IMR-90 (cell line): ENCODE measurements around the gene ANXA2. TPM values are rescaled to one million over a fixed set of nuclear protein-coding genes. Genes with fewer than 3 reads are reported as not detected.

ENCODE experiments used
- ATAC-seq: fragments of 200-7000 bp; cut with Tn5 transposase; 2 replicates; pipeline ENCODE4 v1.9.1; 2020; ENCODE audit warnings: low read depth, mild to moderate bottlenecking, moderate library complexity
- BruUV-seq: library from RNA; stranded (reverse); fragments of 400-500 nt; replicated peaks from 2 replicates; lab custom pipeline; 2021; lab: Mats Ljungman, UMichigan
- CTCF ChIA-PET: fragments of 300-600 bp; formaldehyde crosslinking; extraction: SDS; loops from one replicate; lab custom pipeline; 2021; ENCODE audit warnings: antibody characterized with exemption; lab: Yijun Ruan, JAX
- POLR2A ChIA-PET: fragments of 300-600 bp; sonication (Branson Sonifier 250); formaldehyde crosslinking; loops from one replicate; lab custom pipeline; 2022; ENCODE audit warnings: antibody characterized with exemption; ENCODE audit not compliant: unreplicated experiment; lab: Charles Lee
- DNase-seq: peaks from one replicate; pipeline ENCODE4 v3.0.0; 2013
- H2AFZ ChIP-seq: replicated peaks from 2 replicates; pipeline ENCODE3; 2013; ENCODE audit warnings: low read length, mild to moderate bottlenecking; ENCODE audit not compliant: poor library complexity
- H2AK5ac ChIP-seq: 2 replicates; pipeline ENCODE4 v1.6.1; 2013; ENCODE audit warnings: low read depth, low read length, inconsistent platforms
- H2AK9ac ChIP-seq: replicated peaks from 2 replicates; pipeline ENCODE3; 2013; ENCODE audit warnings: mild to moderate bottlenecking, low read depth, low read length, moderate library complexity; ENCODE audit not compliant: poor library complexity
- H2BK120ac ChIP-seq: 2 replicates; pipeline ENCODE4 v1.6.1; 2013; ENCODE audit warnings: low read depth, low read length, inconsistent platforms
- H2BK15ac ChIP-seq: 3 replicates; pipeline ENCODE4 v1.6.1; 2013; ENCODE audit warnings: low read depth, low read length, inconsistent platforms
- H2BK20ac ChIP-seq: 2 replicates; pipeline ENCODE4 v1.6.1; 2013; ENCODE audit warnings: low read depth, mild to moderate bottlenecking, inconsistent platforms, low read length, moderate library complexity
- H2BK5ac ChIP-seq: 2 replicates; pipeline ENCODE4 v1.6.1; 2013; ENCODE audit warnings: mild to moderate bottlenecking, low read depth, low read length, inconsistent platforms; ENCODE audit not compliant: poor library complexity, severe bottlenecking
- H3K14ac ChIP-seq: replicated peaks from 2 replicates; pipeline ENCODE4 v1.6.1; 2013; ENCODE audit warnings: low read depth, low read length, inconsistent platforms
- H3K18ac ChIP-seq: 2 replicates; pipeline ENCODE4 v1.6.1; 2013; ENCODE audit warnings: low read depth, low read length, control low read depth
- H3K23ac ChIP-seq: 2 replicates; pipeline ENCODE4 v1.6.1; 2013; ENCODE audit warnings: low read depth, low read length, inconsistent platforms
- H3K27ac ChIP-seq: 2 replicates; pipeline ENCODE4 v1.5.1; 2013; ENCODE audit warnings: mild to moderate bottlenecking, control low read depth, low read length; ENCODE audit not compliant: insufficient read depth
- H3K27me3 ChIP-seq: 2 replicates; pipeline ENCODE4 v1.6.1; 2013; ENCODE audit warnings: low read length; ENCODE audit not compliant: control insufficient read depth, insufficient read depth
- H3K36me3 ChIP-seq: 2 replicates; pipeline ENCODE4 v1.6.1; 2013; ENCODE audit warnings: low read length, mixed read lengths; ENCODE audit not compliant: control insufficient read depth, insufficient read depth
- H3K4ac ChIP-seq: 2 replicates; pipeline ENCODE4 v1.6.1; 2013; ENCODE audit warnings: low read depth, low read length, inconsistent platforms
- H3K4me1 ChIP-seq: 2 replicates; pipeline ENCODE4 v1.6.1; 2013; ENCODE audit warnings: low read length, mixed read lengths; ENCODE audit not compliant: control insufficient read depth, insufficient read depth
- H3K4me2 ChIP-seq: 2 replicates; pipeline ENCODE4 v1.6.1; 2013; ENCODE audit warnings: low read depth, mild to moderate bottlenecking, control low read depth, low read length, moderate library complexity
- H3K4me3 ChIP-seq: 2 replicates; pipeline ENCODE4 v1.5.1; 2013; ENCODE audit warnings: low read depth, mild to moderate bottlenecking, control low read depth, low read length, moderate library complexity; ENCODE audit not compliant: insufficient read depth
- H3K56ac ChIP-seq: 2 replicates; pipeline ENCODE4 v1.6.1; 2013; ENCODE audit warnings: low read length, inconsistent platforms; ENCODE audit not compliant: insufficient read depth; ENCODE audit errors: extremely low read depth
- H3K79me1 ChIP-seq, 2 experiments: 2 replicates each; pipeline ENCODE4 v1.6.1; 2013; ENCODE audit warnings: low read length in 2 of 2, inconsistent platforms in 1 of 2, low read depth in 1 of 2
- H3K9ac ChIP-seq: 2 replicates; pipeline ENCODE4 v1.6.1; 2013; ENCODE audit warnings: low read depth, low read length, control low read depth
- H3K9me1 ChIP-seq: 2 replicates; pipeline ENCODE4 v1.6.1; 2013; ENCODE audit warnings: low read length, inconsistent platforms; ENCODE audit not compliant: insufficient read depth
- H3K9me3 ChIP-seq: 2 replicates; pipeline ENCODE4 v1.6.1; 2013; ENCODE audit warnings: low read length; ENCODE audit not compliant: control insufficient read depth, insufficient read depth
- H4K20me1 ChIP-seq: 2 replicates; pipeline ENCODE4 v1.6.1; 2013; ENCODE audit warnings: low read length, inconsistent platforms; ENCODE audit not compliant: insufficient read depth
- H4K5ac ChIP-seq: 2 replicates; pipeline ENCODE4 v1.6.1; 2013; ENCODE audit warnings: mild to moderate bottlenecking, low read depth, low read length, control low read depth
- H4K8ac ChIP-seq, 2 experiments: 2 replicates each; pipeline ENCODE4 v1.6.1; 2013; ENCODE audit warnings: low read depth in 2 of 2, low read length in 2 of 2, control low read depth in 1 of 2, inconsistent platforms in 1 of 2
- H4K91ac ChIP-seq: 2 replicates; pipeline ENCODE4 v1.6.1; 2013; ENCODE audit warnings: low read depth, low read length, inconsistent platforms; ENCODE audit not compliant: insufficient read depth
- CEBPB ChIP-seq: IDR thresholded peaks from 2 replicates; pipeline ENCODE4 v1.6.1; 2012; ENCODE audit warnings: low read depth, low read length, improper control_type of control experiment
- CHD1 ChIP-seq: IDR thresholded peaks from 2 replicates; pipeline ENCODE4 v1.6.1; 2012; ENCODE audit warnings: low read depth, low read length, improper control_type of control experiment
- ELK1 ChIP-seq: fragments of 150-350 bp; IDR thresholded peaks from 2 replicates; pipeline ENCODE4 v1.6.1; 2016; ENCODE audit warnings: low read depth, mild to moderate bottlenecking, low read length, moderate library complexity, borderline replicate concordance
- FOS ChIP-seq: fragments of 150-350 bp; IDR thresholded peaks from 2 replicates; pipeline ENCODE4 v1.6.1; 2016; ENCODE audit warnings: low read depth, low read length
- MAZ ChIP-seq: IDR thresholded peaks from 2 replicates; pipeline ENCODE4 v1.6.1; 2012; ENCODE audit warnings: low read depth, mild to moderate bottlenecking, low read length, improper control_type of control experiment, moderate library complexity, borderline replicate concordance
- NFE2L2 ChIP-seq: fragments of 150-350 bp; IDR thresholded peaks from 2 replicates; pipeline ENCODE4 v1.6.1; 2016; ENCODE audit warnings: low read depth, mild to moderate bottlenecking, low read length
- POLR2A ChIP-seq: IDR thresholded peaks from 2 replicates; pipeline ENCODE4 v1.6.1; 2012; ENCODE audit warnings: mild to moderate bottlenecking, low read depth, low read length
- RCOR1 ChIP-seq: IDR thresholded peaks from 2 replicates; pipeline ENCODE4 v1.6.1; 2012; ENCODE audit warnings: mild to moderate bottlenecking, low read length, improper control_type of control experiment; ENCODE audit not compliant: insufficient replicate concordance
- RFX5 ChIP-seq: IDR thresholded peaks from 2 replicates; pipeline ENCODE4 v1.8.0; 2012; ENCODE audit warnings: low read depth, mild to moderate bottlenecking, low read length, moderate library complexity
- WGBS, 2 experiments: methylation state at CpG; one replicate each; pipeline versions ENCODE4 v1.1.5 to v1.1.7; 2013; ENCODE audit warnings: missing lambda C conversion rate in 2 of 2; ENCODE audit not compliant: insufficient read length in 1 of 2; ENCODE audit errors: extremely low coverage in 2 of 2; 5-methylcytosine and 5-hydroxymethylcytosine counted together
- dilution Hi-C: fragments of 300-500 bp; cut with HindIII; formaldehyde crosslinking; loops from one replicate; pipeline ENCODE4 v1.14.3; 2018; ENCODE audit warnings: low sequenced_read_pairs; ENCODE audit not compliant: unreplicated experiment
- in situ Hi-C: fragments of 300-500 bp; cut with MboI; formaldehyde crosslinking; loops from 3 replicates; pipeline ENCODE4 v1.14.3; 2019; ENCODE audit warnings: low sequenced_read_pairs, inconsistent platforms, mixed read lengths
- intact Hi-C: fragments of 100-400 bp; cut with micrococcal nuclease; formaldehyde crosslinking; loops from 2 replicates; pipeline ENCODE4 v1.10.0; 2022
- polyA plus RNA-seq, 3 experiments: library from polyadenylated mRNA; depleted of rRNA; stranded (reverse); fragments of >200 nt; gene quantifications; 2 replicates each; pipeline ENCODE4 v1.2.3, GENCODE V29; 2012; ENCODE audit warnings: low replicate concordance in 1 of 3
- total RNA-seq: library from RNA; depleted of rRNA; stranded (reverse); fragments of >200 nt; gene quantifications from 2 replicates; pipeline ENCODE4 v1.2.3, GENCODE V29; 2012
- TF ChIP-seq, protein P1 (sequence below): conservative IDR thresholded peaks from 2 replicates; pipeline ENCODE4 v1.5.1; 2012; ENCODE audit warnings: mild to moderate bottlenecking, low read depth, low read length, improper control_type of control experiment

The ANXA2 gene
- total and polyA plus RNA-seq, 2 of the 4 experiments (the other 2 are of a cell fraction), result 7,454 to 8,412 TPM

DNA sequence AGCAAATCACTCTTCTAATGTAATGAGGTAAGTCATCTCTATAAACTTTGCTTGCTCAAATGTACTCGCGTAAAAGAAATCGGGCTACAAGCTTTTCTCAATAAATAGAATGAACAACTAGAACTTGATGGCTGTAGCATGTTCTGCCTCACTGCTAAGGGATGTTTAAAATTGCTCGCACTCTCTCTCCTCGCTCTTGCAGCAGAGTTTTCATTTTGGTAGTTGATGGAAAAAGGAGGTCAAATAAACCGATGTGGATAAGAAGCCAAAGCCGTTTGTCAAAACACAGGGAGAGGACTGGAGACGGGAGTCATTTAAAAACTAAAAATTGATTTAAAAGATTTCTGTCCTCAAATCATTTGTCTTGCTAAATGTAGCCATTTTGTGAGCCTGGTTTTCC lies 53.3 kb downstream of the ANXA2 start:
- POLR2A ChIA-PET, result interaction anchor here (0.5 kb wide), 1 partner anchor 53 kb away, joined by 12 read pairs; the partner anchor contains the start of gene ANXA2
- Histone ChIP-seq H2BK15ac (no peak overlapping the region), H3K56ac (no peak overlapping the region), H3K9ac (no peak overlapping the region), H3K9me1 (no peaks in the 10 kb centered on the region; the same call in 1 of the 2 replicates), H3K4me3 (no peak overlapping the region), H2AK5ac (no peak overlapping the region), H2BK120ac (no peak overlapping the region), H4K20me1 (peaks cover 50% of the 10 kb centered on the region), H3K4me2 (no peak overlapping the region), H2AK9ac (no peak overlapping the region), H3K27me3 (no peaks in the 10 kb centered on the region), H4K8ac (no peak overlapping the region), H3K18ac (no peak overlapping the region), H2BK20ac (no peak overlapping the region), H2BK5ac (no peak overlapping the region), H3K23ac (no peak overlapping the region), H3K9me3 (no peaks in the 10 kb centered on the region), H3K79me1 (peaks cover 13 to 23% of the 10 kb centered on the region in 2 experiments), H3K4me1 (no peaks in the 10 kb centered on the region; the same call in 1 of the 2 replicates), H3K14ac (no peak overlapping the region), H4K91ac (no peak overlapping the region), H3K27ac (no peak overlapping the region), H3K4ac (no peak overlapping the region), H4K5ac (no peak overlapping the region), H2AFZ (no peak overlapping the region), H3K36me3 (peaks cover 38% of the 10 kb centered on the region)
- DNase-seq (no peak), ATAC-seq (no peak)
- CTCF ChIA-PET, result interaction anchor here (1.1 to 1.5 kb wide), 2 partner anchors 16 to 100 kb away, joined by 3 to 4 read pairs; no protein-coding TSS in a partner anchor
- no TSS peak for BruUV-seq
- TF ChIP-seq, protein P1, sequence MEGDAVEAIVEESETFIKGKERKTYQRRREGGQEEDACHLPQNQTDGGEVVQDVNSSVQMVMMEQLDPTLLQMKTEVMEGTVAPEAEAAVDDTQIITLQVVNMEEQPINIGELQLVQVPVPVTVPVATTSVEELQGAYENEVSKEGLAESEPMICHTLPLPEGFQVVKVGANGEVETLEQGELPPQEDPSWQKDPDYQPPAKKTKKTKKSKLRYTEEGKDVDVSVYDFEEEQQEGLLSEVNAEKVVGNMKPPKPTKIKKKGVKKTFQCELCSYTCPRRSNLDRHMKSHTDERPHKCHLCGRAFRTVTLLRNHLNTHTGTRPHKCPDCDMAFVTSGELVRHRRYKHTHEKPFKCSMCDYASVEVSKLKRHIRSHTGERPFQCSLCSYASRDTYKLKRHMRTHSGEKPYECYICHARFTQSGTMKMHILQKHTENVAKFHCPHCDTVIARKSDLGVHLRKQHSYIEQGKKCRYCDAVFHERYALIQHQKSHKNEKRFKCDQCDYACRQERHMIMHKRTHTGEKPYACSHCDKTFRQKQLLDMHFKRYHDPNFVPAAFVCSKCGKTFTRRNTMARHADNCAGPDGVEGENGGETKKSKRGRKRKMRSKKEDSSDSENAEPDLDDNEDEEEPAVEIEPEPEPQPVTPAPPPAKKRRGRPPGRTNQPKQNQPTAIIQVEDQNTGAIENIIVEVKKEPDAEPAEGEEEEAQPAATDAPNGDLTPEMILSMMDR, result no peak
- TF ChIP-seq POLR2A (no peak), MAZ (no peak), ELK1 (no peak), RCOR1 (no peak), NFE2L2 (no peak), CEBPB (no peak), FOS (no peak), RFX5 (no peak), CHD1 (no peak)
- in situ Hi-C loops (loop anchor here (25.0 kb wide), 1 partner anchor 1493 kb away; no protein-coding TSS in a partner anchor), intact Hi-C loops (no loop called here), dilution Hi-C loops (no loop called here)
- 60% methylated on average over 1 of the region's 8 CpGs; no CpG with 5 or more reads in 1 of the 2 experiments for WGBS, 2 experiments
